Inferior parietal cortex (tissue), 1 donor: ENCODE measurements around the gene PREP.
A peak's percentile ranks its signal among the peaks of the same experiment; 100 is the strongest.
"Not testable (repeated sequence)": the region's sequence is repeated elsewhere in the genome, so short reads cannot be mapped to it uniquely, and the experiment has no call there.

Source experiments
- DNase-seq: peaks from one replicate; pipeline ENCODE4 v3.0.0-alpha.2; 2016; ENCODE audit errors: extremely low spot score

Gene PREP

GRCh38 chr6:105345506-105345905, 57.4 kb downstream of the PREP start:
- DNase-seq: peak; percentile 50

- no peak for DNase-seq
Observed at GRCh38 chr6:105344881-105345370, 58.0 kb downstream of the PREP start.

GRCh38 chr6:105338350-105338983, 64.4 kb downstream of the PREP start:
- DNase-seq: not testable (repeated sequence)

- DNase-seq: no peak
Observed at GRCh38 chr6:105336986-105337385, 65.9 kb downstream of the PREP start.

GRCh38 chr6:105332576-105332975, 70.3 kb downstream of the PREP start:
- no peak for DNase-seq

- DNase-seq: no peak
Observed at GRCh38 chr6:105331927-105332326, 71.0 kb downstream of the PREP start.

GRCh38 chr6:105330913-105331312, 72.0 kb downstream of the PREP start:
- no peak for DNase-seq

GRCh38 chr6:105330364-105330763, 72.5 kb downstream of the PREP start:
- DNase-seq: no peak

GRCh38 chr6:105326833-105327770, 75.8 kb downstream of the PREP start:
- DNase-seq: no peak

GRCh38 chr6:105326216-105326615, 76.7 kb downstream of the PREP start:
- no peak for DNase-seq

GRCh38 chr6:105324386-105324950, 78.4 kb downstream of the PREP start:
- no peak for DNase-seq

- DNase-seq: no peak
Observed at GRCh38 chr6:105322499-105323225, 80.2 kb downstream of the PREP start.

GRCh38 chr6:105321728-105322127, 81.2 kb downstream of the PREP start:
- DNase-seq: no peak

- no peak for DNase-seq
Observed at GRCh38 chr6:105321207-105321606, 81.7 kb downstream of the PREP start.

GRCh38 chr6:105320765-105321164, 82.1 kb downstream of the PREP start:
- DNase-seq: no peak

GRCh38 chr6:105320271-105320670, 82.6 kb downstream of the PREP start:
- DNase-seq: no peak

- DNase-seq: no peak
Observed at GRCh38 chr6:105319331-105319730, 83.6 kb downstream of the PREP start.

GRCh38 chr6:105318660-105319059, 84.2 kb downstream of the PREP start:
- no peak for DNase-seq

- DNase-seq: no peak
Observed at GRCh38 chr6:105317607-105318533, 85.0 kb downstream of the PREP start.

GRCh38 chr6:105313211-105313610, 89.7 kb downstream of the PREP start:
- no peak for DNase-seq

- DNase-seq: no peak
Observed at GRCh38 chr6:105310947-105311346, 91.9 kb downstream of the PREP start.
